Measurements from ENCODE around the gene LRRC4B.
"Not testable (repeated sequence)": the region's sequence is repeated elsewhere in the genome, so short reads cannot be mapped to it uniquely, and the experiment has no call there.

LRRC4B gene

DNA sequence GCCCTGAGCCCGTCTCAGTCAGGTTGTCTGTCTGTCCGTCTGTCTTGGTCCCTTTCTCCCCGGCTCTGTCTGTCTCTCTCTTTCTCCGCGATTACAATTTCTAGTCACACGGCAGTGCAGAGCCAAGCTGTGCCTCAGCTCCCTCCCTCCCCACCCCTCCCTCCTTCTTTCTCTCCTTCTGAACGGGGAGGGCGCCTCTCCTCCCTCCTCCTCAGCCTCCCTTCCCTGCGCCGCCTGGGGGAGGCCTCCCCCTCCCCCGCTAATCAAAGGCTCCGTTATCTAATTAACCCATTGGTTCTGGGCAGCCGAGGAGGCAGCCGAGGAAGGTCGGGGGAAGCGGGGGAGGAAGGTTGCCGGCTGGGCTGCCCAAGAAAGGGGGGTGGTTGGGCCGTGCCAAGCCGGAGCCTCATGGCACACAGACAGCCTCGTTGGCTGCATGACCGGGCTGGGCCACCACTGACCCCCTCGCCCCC, 16.5 kb downstream of the LRRC4B start:
- no peak for DNase-seq

DNA sequence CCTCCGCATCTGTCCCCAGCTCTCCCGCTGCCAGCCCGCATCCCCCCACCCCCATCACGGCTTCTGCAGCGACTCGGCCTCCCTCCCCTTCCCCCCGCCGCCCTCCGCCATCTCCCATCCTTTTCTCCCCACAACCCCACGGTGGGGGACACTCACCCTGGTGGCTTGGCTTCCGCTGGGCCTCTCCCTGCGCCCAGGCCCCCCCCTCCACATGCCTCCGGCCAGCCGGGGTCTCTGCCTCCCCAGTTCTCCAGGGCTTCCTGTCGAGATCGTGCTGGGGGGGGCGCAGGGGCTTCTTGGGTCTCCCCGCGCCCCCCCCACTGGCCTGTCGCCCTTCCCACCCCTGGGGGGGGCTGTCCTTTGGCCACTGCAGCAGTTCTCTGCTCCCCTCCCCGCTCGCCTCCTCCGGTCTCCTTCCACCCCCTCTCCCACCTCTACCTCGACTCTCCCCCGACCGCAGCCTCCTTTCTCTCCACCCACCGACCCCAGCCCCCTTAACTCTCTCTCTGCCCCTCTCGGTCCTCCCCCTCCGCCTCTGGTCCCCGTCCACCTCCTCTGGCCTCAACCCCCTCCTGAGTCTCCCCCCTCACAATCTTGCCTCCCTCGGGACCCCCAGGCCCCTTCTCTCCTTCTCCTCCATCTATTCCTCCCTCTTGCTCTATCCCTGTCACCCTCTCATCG, 17.1 kb downstream of the LRRC4B start:
- DNase-seq, result no peak

DNA sequence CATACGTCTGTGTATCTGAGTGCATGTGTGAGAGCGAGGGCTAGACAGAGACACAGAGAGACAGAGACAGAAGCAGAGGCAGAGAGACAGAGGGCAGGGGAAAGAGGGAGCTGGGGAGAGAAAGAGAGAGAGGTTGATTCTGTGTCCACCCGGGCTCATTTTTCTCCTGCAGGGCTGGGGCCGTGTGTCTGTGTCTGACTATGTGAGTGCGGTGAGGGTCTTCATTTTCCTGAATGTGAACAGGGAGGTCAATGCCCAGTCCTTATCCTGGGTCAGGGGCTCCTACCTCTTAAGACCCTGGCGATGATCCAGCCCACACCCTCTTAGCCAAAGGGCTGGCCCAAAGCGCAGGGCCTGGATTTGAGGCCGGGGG, 17.7 kb downstream of the LRRC4B start:
- DNase-seq, result no peak

DNA sequence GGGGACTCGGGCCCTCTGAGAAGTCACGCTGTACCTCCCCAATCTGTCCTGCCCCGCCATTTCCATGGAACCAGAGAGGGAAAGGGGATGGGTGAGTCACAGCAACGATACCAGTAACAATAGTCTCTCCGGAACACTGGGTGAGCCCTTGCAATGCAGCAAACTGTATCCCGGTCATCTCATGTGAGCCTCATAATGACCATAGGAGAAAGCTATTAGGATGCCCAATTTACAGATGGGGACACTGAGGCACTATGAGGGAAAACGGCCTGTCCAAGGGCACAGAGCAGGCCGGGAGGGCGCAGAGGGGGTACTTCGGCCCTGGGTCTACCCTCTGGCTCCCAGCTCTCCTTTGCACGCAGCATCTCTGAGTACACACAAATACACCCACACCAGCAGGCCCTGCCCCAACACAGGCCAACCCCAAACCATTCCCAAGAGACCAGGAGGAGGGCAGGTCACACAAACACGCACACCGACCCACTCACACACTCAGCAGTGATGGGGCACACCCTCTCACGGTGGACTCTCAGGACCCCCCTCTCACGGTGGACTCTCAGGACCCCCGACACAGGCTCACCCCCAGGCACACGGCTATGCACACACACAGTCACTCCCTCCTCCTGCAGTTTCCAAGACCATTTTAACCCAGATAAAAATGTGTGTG, 18.2 kb downstream of the LRRC4B start:
- no peak for DNase-seq

DNA sequence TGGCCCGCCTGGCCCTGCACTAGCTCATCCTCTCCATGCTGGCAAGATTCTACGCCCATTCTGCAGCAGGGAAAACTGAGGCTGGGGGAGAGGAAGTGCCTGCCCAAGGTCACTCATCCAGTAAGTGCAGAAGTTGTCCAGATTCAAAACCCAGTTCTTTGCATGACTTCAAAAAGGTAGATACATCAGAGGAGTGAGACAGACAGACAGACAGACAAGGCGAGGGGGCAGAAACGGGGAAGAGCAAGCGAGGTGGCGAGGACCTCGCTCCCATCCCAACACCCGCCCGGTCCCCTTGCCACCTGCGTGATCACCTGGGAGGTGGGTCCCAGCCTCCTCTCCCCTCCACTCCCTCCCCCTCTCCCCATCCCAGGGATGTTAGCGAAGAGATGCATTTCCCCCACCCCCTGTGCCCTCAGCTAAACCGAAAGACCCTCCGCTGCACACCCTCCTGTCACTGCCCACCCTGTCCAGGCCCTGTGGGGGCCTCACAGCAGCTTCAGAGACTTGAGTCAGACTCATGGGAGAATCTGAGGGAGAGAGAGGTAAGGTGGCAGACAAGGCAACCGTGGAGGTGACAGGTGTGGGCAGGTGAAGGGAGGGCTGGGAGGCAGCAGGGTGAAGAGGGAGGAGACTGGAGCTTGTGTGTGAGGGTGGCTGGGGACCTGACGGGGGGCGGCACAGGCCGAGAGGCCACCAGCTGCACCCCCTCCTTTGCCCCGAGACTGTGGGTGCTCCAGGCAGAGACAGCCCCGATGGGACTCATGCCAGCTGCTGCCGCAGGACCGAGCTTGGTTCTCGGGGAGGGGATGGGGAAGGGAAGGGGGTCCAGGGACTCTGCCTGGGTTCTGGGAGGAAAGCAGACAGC, 18.9 kb downstream of the LRRC4B start:
- no peak for DNase-seq

DNA sequence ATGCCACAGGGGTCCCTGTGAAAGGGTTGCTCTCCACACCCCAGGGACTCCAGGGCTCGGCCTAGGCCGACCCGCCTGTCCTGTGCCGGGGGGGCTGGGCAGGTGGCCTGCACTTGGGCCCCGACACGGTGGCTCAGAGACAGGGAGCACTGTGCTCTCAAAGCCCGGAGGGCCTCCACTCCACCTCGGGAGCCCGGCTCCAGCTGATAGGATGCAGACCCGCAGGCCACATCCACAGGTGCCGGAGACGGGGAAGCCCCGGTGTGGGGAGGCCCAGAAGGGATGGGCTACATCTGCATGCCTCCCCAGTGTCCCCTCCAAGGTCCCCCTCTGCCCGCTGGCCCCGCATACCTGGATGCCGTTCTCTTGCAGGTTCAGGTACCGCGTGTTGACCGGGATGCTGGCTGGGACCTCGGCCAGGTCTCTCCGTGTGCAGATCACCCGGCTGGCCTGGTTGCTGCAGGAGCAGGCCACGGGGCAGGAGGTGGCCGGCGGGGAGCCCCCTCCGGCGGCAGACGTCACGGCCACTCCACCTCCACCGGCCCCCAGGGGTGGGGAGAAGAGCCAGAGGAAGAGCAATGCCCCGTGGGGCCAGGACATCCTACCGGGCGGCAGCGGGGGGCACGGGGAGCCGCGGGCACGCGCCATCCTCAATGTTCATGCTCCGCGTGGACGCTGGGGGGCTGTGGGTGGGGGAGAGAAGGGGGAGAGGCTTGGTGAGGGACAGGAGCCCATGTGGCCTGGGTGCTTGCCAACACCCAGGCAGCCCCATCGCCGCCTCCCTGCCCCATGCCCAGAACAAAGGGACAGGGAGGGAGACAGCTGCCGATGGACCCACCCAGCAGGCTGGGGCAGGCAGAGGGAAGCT, 19.8 kb downstream of the LRRC4B start:
- no peak for DNase-seq

DNA sequence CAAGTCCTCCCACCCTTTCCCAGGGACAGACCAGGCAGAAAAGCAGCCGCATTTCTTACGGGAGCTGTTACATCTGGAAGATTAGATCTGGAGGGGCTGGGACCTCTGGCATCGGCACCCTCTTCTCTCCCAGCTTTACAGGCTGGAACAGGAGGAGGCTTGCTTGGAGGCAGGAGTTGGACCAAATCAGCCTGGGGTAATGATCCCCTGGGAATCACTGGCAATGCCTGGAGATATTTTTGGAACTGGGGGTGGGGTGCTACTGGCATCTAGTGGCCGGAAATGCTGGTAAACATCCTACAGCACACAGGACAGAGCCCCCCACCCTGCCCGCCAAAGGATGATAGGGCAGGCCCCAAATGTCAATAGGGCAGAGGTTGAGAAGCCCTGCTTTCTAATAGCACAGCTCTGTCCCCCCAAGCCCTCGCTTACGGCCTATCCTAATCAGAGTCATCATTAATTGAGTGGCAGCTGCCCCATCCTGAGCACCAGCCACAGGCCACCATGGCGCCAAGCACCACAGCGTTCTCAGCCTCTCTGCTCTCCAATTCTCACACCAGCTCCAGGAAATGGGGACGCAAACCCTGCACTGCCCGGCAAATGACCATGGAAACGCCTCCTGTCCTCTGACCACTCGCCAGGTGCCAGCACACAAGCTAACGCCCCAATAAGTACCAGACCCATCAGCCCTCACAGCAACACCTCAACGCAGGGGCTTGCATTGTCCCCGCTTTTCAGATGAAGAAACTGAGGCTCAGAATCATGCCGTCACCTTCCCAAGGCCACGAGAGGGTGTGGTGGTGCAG, 20.6 kb downstream of the LRRC4B start:
- DNase-seq, result no peak

DNA sequence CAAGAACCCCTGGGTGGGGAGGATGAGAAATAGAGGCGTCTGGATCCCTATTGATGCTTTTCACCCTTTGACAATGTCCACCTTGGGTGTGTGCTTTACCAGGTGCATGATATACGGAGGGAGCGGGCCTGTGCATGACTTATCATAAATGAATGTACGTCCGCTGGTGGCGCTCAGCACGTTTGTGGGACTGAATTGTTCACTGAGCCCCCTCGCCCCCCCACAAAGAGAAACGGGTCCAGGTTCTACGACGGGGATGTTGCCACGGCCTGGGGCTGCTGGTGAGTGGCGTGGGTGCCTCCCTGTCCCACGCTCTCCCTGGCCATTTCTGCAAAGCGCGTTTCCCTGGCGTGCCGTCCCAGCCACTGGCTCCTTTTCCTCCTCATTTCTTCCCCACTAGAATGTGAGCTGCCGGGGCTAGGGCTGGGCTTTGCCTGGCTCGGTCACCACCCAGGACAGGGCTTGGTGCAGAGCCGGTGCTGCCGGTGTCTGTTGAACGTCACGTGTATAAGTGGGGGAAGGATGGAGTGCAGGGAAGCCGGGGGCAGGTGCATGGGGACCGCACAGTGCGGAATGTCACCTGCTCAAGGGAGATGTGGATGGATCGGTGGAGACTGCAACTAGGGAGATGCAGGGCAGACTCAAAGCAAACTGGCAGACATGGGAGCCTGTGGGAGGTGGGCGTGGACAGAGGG, 21.6 kb downstream of the LRRC4B start:
- no peak for DNase-seq

DNA sequence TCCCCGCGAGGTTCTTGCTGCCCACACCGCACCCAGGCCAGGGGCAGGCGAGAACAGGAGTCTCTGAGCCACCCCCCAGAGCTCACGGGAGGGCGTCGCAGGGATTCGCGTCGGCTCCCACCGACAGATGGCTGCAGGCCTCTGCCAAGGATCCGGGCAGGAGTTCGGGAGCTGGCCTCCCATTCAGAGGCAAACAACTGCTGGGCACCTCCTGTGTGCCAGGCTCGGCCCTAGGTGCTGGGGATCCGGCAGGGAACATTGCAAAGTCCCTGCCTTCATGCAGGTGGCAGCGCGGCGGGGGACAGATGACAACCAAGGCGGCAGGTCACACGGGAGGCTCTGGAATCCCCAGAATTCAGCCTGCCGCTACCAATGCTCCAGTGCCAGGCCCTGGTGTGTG, 25.3 kb downstream of the LRRC4B start:
- DNase-seq, result no peak

DNA sequence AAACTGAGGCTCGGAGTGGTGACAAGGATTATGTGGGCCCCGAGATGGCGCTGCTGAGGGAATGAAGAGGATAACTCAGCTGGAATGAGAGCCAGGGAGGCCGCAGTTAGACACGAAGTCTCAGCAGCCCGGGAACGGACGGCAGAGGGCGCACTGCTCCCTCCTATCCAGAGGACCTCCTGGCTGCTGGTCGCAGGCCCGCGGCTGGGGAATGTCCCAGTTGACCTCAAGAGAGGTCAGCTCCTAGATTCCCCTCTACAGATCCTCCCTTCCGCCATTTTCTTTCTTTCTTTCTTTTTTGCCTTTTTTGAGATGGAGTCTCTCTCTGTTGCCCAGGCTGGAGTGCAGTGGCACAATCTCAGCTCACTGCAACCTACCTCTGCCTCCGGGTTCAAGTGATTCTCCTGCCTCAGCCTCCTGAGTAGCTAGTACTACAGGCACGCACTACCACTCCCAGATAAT, 30.4 kb downstream of the LRRC4B start:
- peak; percentile 77 for DNase-seq

DNA sequence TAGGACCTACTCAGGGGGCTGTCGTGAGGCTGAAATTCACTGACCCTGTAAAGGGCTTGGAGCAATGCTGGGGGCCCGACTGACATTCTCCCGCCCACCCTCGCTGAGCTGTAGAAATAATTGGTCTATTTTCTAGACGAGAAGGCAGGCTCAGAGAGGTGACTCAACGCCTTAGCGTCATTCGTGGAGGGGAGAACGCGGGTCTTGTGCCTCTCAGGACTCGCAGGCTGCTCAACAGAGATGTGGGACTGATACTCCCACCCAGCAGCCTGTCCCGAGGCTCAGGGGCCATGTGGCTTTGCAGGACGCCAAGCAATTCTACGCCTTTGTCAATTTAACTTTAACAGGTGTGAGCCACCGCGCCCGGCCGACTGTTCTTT, 30.9 kb downstream of the LRRC4B start:
- no peak for DNase-seq

DNA sequence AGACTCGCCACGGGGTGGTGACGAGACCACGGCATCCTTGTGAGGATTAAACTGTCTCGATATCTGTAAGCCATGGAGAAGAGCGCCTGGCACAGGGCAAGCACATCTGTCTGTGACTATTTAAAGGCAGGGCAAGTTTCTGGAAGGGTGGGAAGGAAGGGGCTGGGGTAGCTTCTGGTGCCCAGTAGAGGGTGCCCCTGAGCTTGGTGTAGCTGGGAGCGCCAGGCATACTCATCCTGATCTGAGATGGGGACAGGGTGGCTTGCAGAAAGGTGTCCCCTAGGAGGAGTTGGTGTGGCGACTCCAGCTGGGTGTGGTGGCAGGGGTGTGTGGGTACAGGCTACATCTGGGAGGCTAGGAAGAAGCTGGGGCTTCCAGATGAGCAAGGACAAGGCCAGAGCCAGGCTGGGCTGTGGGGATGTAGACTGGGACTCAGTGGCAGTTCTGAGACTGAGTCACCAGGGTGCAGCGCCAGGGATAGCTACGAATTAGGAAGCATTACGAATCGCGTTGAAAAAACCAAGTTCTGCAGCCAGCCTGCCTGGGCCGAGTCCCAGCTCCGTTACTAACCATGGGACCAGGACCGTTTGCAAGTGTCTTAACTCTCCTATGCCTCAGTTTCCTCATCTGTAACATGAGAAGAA, 31.5 kb downstream of the LRRC4B start:
- no peak for DNase-seq

DNA sequence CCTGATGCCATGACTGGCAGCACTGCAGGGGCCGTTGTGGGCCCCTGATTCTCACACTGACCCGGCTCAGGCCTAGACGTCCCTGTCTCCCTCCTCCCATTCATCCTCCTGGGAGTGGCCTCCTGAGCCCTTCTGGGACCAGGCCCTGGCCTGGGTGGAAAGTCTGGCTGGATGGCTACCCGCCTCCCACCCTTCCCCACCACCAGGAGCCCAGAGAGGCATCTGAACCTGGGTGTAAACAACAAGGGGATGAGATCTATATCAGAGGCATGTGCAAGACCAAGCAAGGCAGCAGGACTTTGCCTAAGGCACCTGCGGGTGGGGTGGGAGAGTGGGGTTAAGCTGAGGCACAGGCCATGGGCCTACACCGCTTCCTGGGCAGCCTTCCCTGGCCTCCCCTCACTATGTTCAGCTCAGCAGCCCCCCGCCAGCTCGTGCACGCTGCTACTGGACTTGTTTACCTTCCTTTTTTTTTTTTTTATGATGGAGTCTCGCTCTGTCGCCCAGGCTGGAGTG, 32.5 kb downstream of the LRRC4B start:
- no peak for DNase-seq

DNA sequence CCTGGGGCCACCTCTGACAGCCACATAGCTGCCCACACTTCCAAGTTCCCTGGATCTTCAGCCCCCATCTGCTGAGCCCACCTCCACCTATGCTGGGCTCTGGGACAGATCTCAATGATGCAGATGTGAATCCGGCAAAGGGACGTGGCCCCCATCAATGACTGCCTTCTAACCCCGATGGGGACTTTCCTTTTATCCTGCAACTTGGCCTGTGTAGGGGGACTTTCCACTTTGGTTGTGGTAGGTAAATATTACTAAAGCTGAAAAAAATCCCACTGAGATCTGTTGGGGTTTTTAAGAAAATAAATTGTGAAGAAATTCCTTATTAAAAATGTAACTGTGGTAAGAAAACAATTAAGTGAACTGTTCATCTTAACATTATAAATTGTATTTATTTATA, 33.8 kb downstream of the LRRC4B start:
- no peak for DNase-seq

DNA sequence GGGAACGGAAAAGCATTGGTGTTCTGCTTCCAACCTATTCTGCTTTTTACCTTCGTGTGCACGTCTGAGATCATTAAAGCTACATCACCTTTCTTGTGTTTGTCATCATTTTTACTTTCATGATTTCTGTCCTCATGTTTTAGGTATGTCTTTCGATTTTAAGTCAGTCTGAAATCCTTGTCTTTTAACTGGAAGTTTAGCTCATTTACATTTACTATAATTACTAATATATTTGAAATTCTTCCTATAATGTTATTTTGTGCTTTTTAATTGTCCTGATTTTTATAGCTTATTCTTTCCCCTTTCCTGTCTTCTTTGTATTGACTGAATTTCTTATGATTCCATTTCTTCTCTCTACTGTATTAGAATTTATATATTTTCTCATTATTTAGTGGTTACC, 35.3 kb downstream of the LRRC4B start:
- no peak for DNase-seq

DNA sequence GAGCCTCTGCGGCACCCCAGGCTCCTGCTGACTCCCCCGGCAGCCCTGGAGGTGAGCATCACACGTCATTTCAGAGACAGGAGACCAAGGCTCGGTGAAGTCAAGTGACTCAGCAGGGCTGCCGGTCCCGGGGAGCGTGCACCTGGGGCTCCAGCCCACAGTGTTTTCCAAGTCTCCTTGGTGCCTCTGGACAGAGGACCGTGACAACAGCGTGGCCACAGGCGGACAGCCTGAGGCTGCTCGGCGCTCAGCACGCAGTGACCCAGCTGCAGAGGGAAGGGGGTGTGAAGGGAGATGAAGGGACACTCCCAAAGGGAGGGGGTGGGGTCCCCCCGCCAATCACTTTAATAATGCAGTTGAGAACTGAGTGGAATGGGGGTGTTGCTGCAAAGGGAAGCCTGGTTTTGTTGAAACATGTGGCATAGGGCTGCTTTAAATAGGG, 37.0 kb downstream of the LRRC4B start:
- DNase-seq, result no peak

DNA sequence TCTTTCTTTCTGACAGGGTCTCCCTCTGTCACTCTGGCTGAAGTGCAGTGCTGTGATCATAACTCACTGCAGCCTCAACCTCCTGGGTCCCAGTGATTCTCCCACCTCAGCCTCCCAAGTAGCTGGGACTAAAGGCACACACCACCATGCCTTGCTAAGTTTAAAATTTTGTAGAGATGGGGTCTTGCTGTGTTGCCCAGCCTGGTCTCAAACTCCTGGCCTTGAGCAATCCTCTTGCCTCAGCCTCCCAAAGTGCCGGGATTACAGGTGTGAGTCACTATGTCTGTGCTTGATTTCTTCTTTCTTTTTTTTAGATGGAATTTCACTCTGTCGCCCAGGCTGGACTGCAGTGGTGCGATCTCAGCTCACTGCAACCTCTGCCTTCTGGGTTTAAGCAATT, 40.2 kb downstream of the LRRC4B start:
- DNase-seq, result not testable (repeated sequence)

DNA sequence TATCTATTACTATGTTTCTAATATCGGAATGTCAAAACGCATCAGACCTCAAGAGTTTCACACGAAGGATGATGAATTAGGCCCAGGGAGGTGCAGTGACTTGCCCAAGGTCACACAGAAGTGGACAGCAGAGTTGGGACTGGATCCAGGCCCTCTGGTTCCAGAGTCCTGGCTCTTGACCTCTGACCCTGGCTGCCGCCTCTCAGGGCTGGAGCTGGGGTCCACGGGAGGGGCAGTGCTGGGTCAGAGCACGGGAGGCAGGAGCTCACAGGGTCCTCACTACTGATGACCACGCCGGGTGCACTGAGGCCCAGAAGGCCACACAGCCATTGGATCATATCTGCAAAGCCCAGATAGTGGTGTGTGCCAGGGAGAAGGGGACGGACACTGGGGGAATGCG, 45.4 kb downstream of the LRRC4B start:
- no peak for DNase-seq

DNA sequence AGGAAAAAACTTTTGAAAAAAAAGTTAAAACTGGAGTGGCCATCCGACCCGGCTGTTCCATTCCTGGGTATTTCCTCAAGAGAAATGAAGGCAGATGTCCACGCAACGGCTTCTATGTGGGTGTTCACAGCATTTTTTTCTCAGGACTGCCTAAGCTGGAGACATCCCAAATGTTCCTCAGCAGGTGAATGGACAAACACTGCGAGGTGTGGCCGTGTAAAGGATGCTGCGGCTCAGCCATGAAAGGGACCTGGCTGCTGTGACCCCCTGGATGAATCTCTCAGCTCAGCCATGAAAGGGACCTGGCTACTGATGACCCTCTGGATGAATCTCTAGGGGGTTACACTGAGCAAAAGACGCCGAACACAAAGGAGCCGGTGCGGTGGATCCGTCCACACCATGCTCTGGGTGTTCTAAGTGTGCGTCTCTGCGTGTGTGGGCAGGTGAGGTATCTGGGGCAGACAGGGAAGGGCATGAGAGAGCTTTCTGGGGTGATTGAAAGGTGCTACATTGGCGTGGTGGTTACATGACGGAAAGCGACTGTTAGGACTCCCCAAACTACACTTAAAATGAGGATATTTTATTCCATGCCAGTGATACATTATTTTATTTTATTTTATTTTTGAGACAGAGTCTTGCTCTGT, 47.3 kb downstream of the LRRC4B start:
- no peak for DNase-seq

DNA sequence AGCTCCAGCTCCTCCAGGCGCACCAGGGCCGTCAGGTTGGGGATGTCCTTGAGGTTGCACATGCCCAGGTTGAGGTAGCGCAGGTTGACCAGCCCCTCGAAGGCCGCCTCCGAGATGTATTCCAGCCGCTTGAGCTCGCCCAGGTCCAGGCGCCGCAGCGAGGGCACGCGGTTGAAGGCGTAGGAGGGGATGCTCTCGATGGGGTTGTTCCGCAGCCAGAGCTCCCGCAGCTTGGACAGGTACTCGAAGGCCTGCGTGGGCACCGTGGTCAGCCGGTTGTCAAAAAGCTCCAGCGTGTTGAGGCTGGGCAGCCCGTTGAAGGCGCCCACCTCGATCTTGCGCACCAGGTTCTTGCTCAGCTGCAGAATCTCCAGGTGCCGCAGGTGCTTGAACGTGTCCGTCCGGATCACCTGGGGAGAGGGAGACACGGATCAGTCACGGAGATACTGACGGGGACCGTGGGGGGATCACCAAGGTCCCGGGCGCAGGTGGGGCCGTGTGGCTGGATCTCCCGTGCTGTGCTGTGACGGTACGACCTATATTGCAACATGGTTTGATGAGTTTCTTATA, 49.1 kb downstream of the LRRC4B start:
- DNase-seq, result no peak
